Measurements from ENCODE around the gene KCNJ9. TPM values are rescaled to one million over a fixed set of nuclear protein-coding genes. Genes with fewer than 3 reads are reported as not detected.
"Not testable (repeated sequence)": the region's sequence is repeated elsewhere in the genome, so short reads cannot be mapped to it uniquely, and the experiment has no call there.

The KCNJ9 gene
- not detected for total RNA-seq
- not detected for polyA plus RNA-seq
- long read RNA-seq, donor 1 = 0 reads
- long read RNA-seq, donor 2 = 0 reads
- long read RNA-seq, donor 3 = 0 reads
- long read RNA-seq, donor 4 = 0 reads

GRCh38 chr1:160081261-160081936 is at the start of gene KCNJ9:
Gene KCNJ9 (plus strand): TSS chr1:160081538. CDS start chr1:160084031, 2,493 bp downstream.
- 12% methylated on average over 14 of the region's 14 CpGs for WGBS
- Histone ChIP-seq H3K9me3 (ENCODE audit: control insufficient read depth, low read length) (no peaks in the 10 kb centered on the region), H3K27me3 (ENCODE audit: control insufficient read depth, insufficient read depth) (no peaks in the 10 kb centered on the region), H3K27ac (ENCODE audit: low read length) (no peak within 1 kb of the TSS), H3K4me3 (ENCODE audit: low read length) (no peak within 1 kb of the TSS), H3K4me1 (ENCODE audit: control insufficient read depth, insufficient read depth, low read length) (no peaks in the 10 kb centered on the region)
- intact Hi-C loops (cut with DNase I) = loop anchor here in 1 of 4 donors (5.0 to 10.0 kb wide), 2 partner anchors 34 to 293 kb away; no protein-coding TSS in a partner anchor
- no peak for DNase-seq
- no peak for ATAC-seq

GRCh38 chr1:160032165-160032820 is 49.0 kb upstream of the KCNJ9 start:
- peaks cover 8% of the 10 kb centered on the region for H3K4me1 ChIP-seq (ENCODE audit: control insufficient read depth, insufficient read depth, low read length)
- WGBS = 2% methylated on average over 18 of the region's 18 CpGs
- peak overlapping the region; percentile 84 for H3K4me3 ChIP-seq (ENCODE audit: low read length)
- peak; percentile 20 to 63 for ATAC-seq
- no peaks in the 10 kb centered on the region for H3K27me3 ChIP-seq (ENCODE audit: control insufficient read depth, insufficient read depth)
- intact Hi-C loops (cut with DNase I) = no loop called here
- H3K27ac ChIP-seq (ENCODE audit: low read length) = peak overlapping the region; percentile 88
- DNase-seq = no peak
- no peaks in the 10 kb centered on the region for H3K9me3 ChIP-seq (ENCODE audit: control insufficient read depth, low read length)

DNA sequence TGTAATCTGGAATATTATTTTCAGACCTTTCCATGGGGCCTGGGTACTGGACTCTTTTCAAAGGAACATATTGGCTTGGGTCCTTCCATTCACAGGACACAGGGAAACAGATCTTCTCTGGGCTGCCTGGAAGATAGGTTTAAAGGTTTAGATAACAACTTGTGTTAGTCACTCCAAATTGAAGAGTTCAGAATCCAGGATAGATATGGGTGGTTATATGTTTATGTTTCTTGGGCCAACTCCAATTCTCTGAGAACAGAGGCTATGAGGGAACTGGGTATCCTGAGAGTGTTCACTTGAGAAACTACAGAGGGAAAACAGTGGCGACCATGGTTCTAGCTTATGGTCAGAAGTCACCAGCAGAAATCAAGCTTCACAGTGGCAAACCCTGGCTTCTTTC is 40.9 kb upstream of the KCNJ9 start:
- Histone ChIP-seq H3K27me3 (ENCODE audit: control insufficient read depth, insufficient read depth) (no peaks in the 10 kb centered on the region), H3K27ac (ENCODE audit: low read length) (no peak overlapping the region), H3K4me3 (ENCODE audit: low read length) (no peak overlapping the region), H3K4me1 (ENCODE audit: control insufficient read depth, insufficient read depth, low read length) (no peaks in the 10 kb centered on the region), H3K9me3 (ENCODE audit: control insufficient read depth, low read length) (no peaks in the 10 kb centered on the region)
- intact Hi-C loops (cut with DNase I) = no loop called here
- no peak for DNase-seq
- WGBS = 74% methylated on average over 1 of the region's 1 CpG
- no peak for ATAC-seq

- ATAC-seq (no peak), DNase-seq (no peak)
- Histone ChIP-seq H3K27me3 (ENCODE audit: control insufficient read depth, insufficient read depth) (no peaks in the 10 kb centered on the region), H3K4me1 (ENCODE audit: control insufficient read depth, insufficient read depth, low read length) (peaks cover 2% of the 10 kb centered on the region), H3K9me3 (ENCODE audit: control insufficient read depth, low read length) (no peaks in the 10 kb centered on the region), H3K27ac (ENCODE audit: low read length) (no peak overlapping the region), H3K4me3 (ENCODE audit: low read length) (no peak overlapping the region)
- intact Hi-C loops (cut with DNase I) = no loop called here
Observed at GRCh38 chr1:160043543-160043942, 37.8 kb upstream of the KCNJ9 start.

GRCh38 chr1:160045653-160046052 is 35.7 kb upstream of the KCNJ9 start:
- 58% methylated on average over 2 of the region's 2 CpGs for WGBS
- Histone ChIP-seq H3K27ac (ENCODE audit: low read length) (no peak overlapping the region), H3K9me3 (ENCODE audit: control insufficient read depth, low read length) (no peaks in the 10 kb centered on the region), H3K27me3 (ENCODE audit: control insufficient read depth, insufficient read depth) (no peaks in the 10 kb centered on the region), H3K4me1 (ENCODE audit: control insufficient read depth, insufficient read depth, low read length) (peaks cover 2% of the 10 kb centered on the region), H3K4me3 (ENCODE audit: low read length) (no peak overlapping the region)
- intact Hi-C loops (cut with DNase I) = loop anchor here in 1 of 4 donors (5.0 kb wide), 1 partner anchor 37 kb away; the partner anchor contains the start of gene KCNJ9
- DNase-seq = no peak
- ATAC-seq = no peak

- peaks cover 2% of the 10 kb centered on the region for H3K4me1 ChIP-seq (ENCODE audit: control insufficient read depth, insufficient read depth, low read length)
- H3K27ac ChIP-seq (ENCODE audit: low read length) = no peak overlapping the region
- ATAC-seq (peak; percentile 74 to 81), DNase-seq (peak; percentile 54 to 75 (median 73))
- H3K27me3 ChIP-seq (ENCODE audit: control insufficient read depth, insufficient read depth) = no peaks in the 10 kb centered on the region
- H3K9me3 ChIP-seq (ENCODE audit: control insufficient read depth, low read length) = no peaks in the 10 kb centered on the region
- intact Hi-C loops (cut with DNase I) = loop anchor here in 1 of 4 donors (5.0 kb wide), 1 partner anchor 36 kb away; the partner anchor contains the start of gene KCNJ9
- 6% methylated on average over 11 of the region's 11 CpGs for WGBS
- no peak overlapping the region for H3K4me3 ChIP-seq (ENCODE audit: low read length)
Observed at GRCh38 chr1:160046494-160047110, 34.7 kb upstream of the KCNJ9 start.

GRCh38 chr1:160047111-160047991 is 34.0 kb upstream of the KCNJ9 start:
- no peak overlapping the region for H3K4me3 ChIP-seq (ENCODE audit: low read length)
- peaks cover 2% of the 10 kb centered on the region for H3K4me1 ChIP-seq (ENCODE audit: control insufficient read depth, insufficient read depth, low read length)
- no peak overlapping the region for H3K27ac ChIP-seq (ENCODE audit: low read length)
- H3K9me3 ChIP-seq (ENCODE audit: control insufficient read depth, low read length) = no peaks in the 10 kb centered on the region
- WGBS = 69% methylated on average over 9 of the region's 9 CpGs
- DNase-seq (no peak), ATAC-seq (no peak)
- intact Hi-C loops (cut with DNase I) = loop anchor here in 1 of 4 donors (5.0 kb wide), 1 partner anchor 35 kb away; the partner anchor contains the start of gene KCNJ9
- no peaks in the 10 kb centered on the region for H3K27me3 ChIP-seq (ENCODE audit: control insufficient read depth, insufficient read depth)

DNA sequence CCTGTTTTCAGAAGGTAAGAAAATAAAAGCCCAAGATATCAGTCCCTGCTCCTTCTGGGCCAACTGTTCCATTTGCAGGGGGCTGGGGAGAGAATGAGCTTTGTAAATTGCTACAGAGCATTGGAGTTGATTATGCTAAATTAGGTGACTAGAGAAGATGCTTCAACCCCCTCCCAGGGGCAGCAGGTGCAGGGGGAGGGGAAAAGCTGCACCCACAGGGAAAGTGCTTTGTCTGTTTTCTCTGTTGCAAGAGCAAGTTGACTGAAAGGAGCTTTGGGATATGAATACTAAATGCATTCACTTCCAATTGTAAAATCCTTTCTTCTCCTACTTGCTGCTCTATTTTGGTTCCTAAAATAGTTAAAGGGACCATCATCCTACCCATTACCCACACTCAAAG is 33.0 kb upstream of the KCNJ9 start:
- DNase-seq (no peak), ATAC-seq (no peak)
- H3K4me1 ChIP-seq (ENCODE audit: control insufficient read depth, insufficient read depth, low read length) = peaks cover 2% of the 10 kb centered on the region
- no peak overlapping the region for H3K4me3 ChIP-seq (ENCODE audit: low read length)
- no peak overlapping the region for H3K27ac ChIP-seq (ENCODE audit: low read length)
- H3K9me3 ChIP-seq (ENCODE audit: control insufficient read depth, low read length) = no peaks in the 10 kb centered on the region
- intact Hi-C loops (cut with DNase I) = loop anchor here in 1 of 4 donors (5.0 kb wide), 1 partner anchor 34 kb away; the partner anchor contains the start of gene KCNJ9
- no peaks in the 10 kb centered on the region for H3K27me3 ChIP-seq (ENCODE audit: control insufficient read depth, insufficient read depth)

DNA sequence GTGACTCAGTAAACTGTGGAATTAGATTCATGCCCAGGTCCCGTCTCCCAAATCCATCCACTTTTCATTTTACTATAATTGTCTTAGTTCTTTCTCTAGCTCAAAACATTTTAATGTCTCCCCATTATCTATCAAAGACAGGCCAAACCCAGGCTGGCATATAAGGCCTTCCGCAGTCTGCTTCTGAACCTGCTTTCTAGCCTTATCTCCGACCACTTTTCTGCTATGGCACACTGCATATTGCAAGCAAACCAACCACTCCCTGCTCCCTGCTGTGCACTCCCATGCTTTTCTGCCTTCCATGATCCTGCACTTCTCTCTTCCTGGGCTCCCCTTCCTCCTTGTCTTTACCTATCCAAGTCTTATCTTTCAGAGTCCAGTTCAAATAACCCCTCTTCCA is 32.2 kb upstream of the KCNJ9 start:
- Histone ChIP-seq H3K4me3 (ENCODE audit: low read length) (no peak overlapping the region), H3K9me3 (ENCODE audit: control insufficient read depth, low read length) (no peaks in the 10 kb centered on the region), H3K27ac (ENCODE audit: low read length) (no peak overlapping the region), H3K4me1 (ENCODE audit: control insufficient read depth, insufficient read depth, low read length) (peaks cover 2% of the 10 kb centered on the region), H3K27me3 (ENCODE audit: control insufficient read depth, insufficient read depth) (no peaks in the 10 kb centered on the region)
- WGBS = 86% methylated on average over 3 of the region's 3 CpGs
- ATAC-seq (no peak), DNase-seq (no peak)
- intact Hi-C loops (cut with DNase I) = loop anchor here in 1 of 4 donors (5.0 kb wide), 1 partner anchor 33 kb away; the partner anchor contains the start of gene KCNJ9

GRCh38 chr1:160050182-160050581 is 31.2 kb upstream of the KCNJ9 start:
- ATAC-seq; H3K9me3 ChIP-seq (ENCODE audit: control insufficient read depth, low read length); H3K4me3 ChIP-seq (ENCODE audit: low read length); H3K4me1 ChIP-seq (ENCODE audit: control insufficient read depth, insufficient read depth, low read length); H3K27ac ChIP-seq (ENCODE audit: low read length); DNase-seq; H3K27me3 ChIP-seq (ENCODE audit: control insufficient read depth, insufficient read depth); intact Hi-C loops (cut with DNase I): not testable (repeated sequence)
- 73% methylated on average over 2 of the region's 2 CpGs for whole genome bisulfite sequencing
